SKM-1 (cell line): ENCODE measurements around the gene BLOC1S3.
"Not testable (repeated sequence)": the region's sequence is repeated elsewhere in the genome, so short reads cannot be mapped to it uniquely, and the experiment has no call there.

Source experiments
- DNase-seq: peaks from one replicate; lab custom pipeline; 2025; ENCODE audit not compliant: unreplicated experiment; lab: John Stamatoyannopoulos, UW

Gene BLOC1S3

GRCh38 chr19:45222724-45223123 is 44.1 kb downstream of the BLOC1S3 start:
- DNase-seq, result no peak

GRCh38 chr19:45223879-45224278 is 45.3 kb downstream of the BLOC1S3 start:
- DNase-seq, result no peak

DNA sequence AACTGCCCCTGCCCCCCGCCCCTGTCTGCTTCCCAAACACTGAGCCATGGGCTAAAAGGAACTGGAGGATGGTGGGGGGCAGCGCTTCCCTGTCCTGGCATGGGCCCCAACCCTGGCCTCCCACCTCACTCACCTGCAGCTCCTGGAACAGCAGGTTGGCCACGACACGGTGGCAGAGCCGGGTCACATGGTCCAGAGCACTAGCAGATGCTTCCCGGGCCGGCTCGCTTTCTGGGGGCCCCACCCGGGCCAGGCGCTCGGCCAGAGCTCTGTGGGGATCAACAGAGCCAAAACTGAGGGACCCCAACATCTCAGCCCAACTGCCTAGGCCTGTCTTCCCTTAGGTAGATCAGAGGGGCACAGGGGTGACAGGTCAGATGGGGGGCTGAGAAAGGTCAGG is 46.1 kb downstream of the BLOC1S3 start:
- no peak for DNase-seq

- DNase-seq, result not testable (repeated sequence)
Observed at GRCh38 chr19:45229056-45229455, 50.5 kb downstream of the BLOC1S3 start.
